HEK293T (cell line): ENCODE measurements around the gene NOP53.

Experiments
- BHLHE40 ChIP-seq: fragments of 450-650 bp; IDR thresholded peaks from 2 replicates; pipeline ENCODE4 v1.6.1; 2016; ENCODE audit warnings: mild to moderate bottlenecking, moderate library complexity, borderline replicate concordance
- CTBP1 ChIP-seq: fragments of 450-650 bp; IDR thresholded peaks from 2 replicates; pipeline ENCODE4 v1.6.1; 2016; ENCODE audit warnings: borderline replicate concordance
- ELF4 ChIP-seq: fragments of 450-650 bp; IDR thresholded peaks from 2 replicates; pipeline ENCODE4 v1.6.1; 2017; ENCODE audit warnings: antibody characterized with exemption
- FOXK2 ChIP-seq: fragments of 450-650 bp; IDR thresholded peaks from 2 replicates; pipeline ENCODE4 v1.6.1; 2016; ENCODE audit warnings: mild to moderate bottlenecking
- HDGF ChIP-seq: fragments of 450-650 bp; IDR thresholded peaks from 2 replicates; pipeline ENCODE4 v1.6.1; 2017; ENCODE audit warnings: antibody characterized with exemption, borderline replicate concordance
- LEF1 ChIP-seq: fragments of 450-650 bp; IDR thresholded peaks from 2 replicates; pipeline ENCODE4 v1.6.1; 2017; ENCODE audit warnings: mild to moderate bottlenecking, borderline replicate concordance
- SUZ12 ChIP-seq: fragments of 450-650 bp; IDR thresholded peaks from 2 replicates; pipeline ENCODE4 v1.6.1; 2016; ENCODE audit warnings: mild to moderate bottlenecking
- TF ChIP-seq, protein P1 (sequence below): fragments of 450-650 bp; IDR thresholded peaks from 2 replicates; pipeline ENCODE4 v1.6.1; 2016

GRCh38 chr19:47767349-47767748 is 22.0 kb downstream of the NOP53 start:
- TF ChIP-seq ELF4 = no peak
- TF ChIP-seq HDGF = no peak
- no peak for TF ChIP-seq FOXK2
- TF ChIP-seq BHLHE40 = no peak
- no peak for TF ChIP-seq SUZ12
- TF ChIP-seq CTBP1 = no peak
- TF ChIP-seq LEF1 = no peak
- TF ChIP-seq, protein P1, sequence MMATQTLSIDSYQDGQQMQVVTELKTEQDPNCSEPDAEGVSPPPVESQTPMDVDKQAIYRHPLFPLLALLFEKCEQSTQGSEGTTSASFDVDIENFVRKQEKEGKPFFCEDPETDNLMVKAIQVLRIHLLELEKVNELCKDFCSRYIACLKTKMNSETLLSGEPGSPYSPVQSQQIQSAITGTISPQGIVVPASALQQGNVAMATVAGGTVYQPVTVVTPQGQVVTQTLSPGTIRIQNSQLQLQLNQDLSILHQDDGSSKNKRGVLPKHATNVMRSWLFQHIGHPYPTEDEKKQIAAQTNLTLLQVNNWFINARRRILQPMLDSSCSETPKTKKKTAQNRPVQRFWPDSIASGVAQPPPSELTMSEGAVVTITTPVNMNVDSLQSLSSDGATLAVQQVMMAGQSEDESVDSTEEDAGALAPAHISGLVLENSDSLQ = no peak
